H9 (cell line): ENCODE measurements around the gene CR1. TPM values are rescaled to one million over a fixed set of nuclear protein-coding genes. Genes with fewer than 3 reads are reported as not detected.
"Not testable (repeated sequence)": the region's sequence is repeated elsewhere in the genome, so short reads cannot be mapped to it uniquely, and the experiment has no call there.

Source experiments
- DNase-seq: peaks from one replicate; pipeline ENCODE4 v3.0.0-alpha.2; 2017
- H2AFZ ChIP-seq: one replicate; pipeline ENCODE4 v1.6.1; 2013; ENCODE audit warnings: mild to moderate bottlenecking, low read length, control low read depth, moderate library complexity
- H2AK5ac ChIP-seq: 2 replicates; pipeline ENCODE4 v1.6.1; 2013; ENCODE audit warnings: low read length, control low read depth, mixed read lengths; ENCODE audit not compliant: insufficient read length
- H2BK120ac ChIP-seq: one replicate; pipeline ENCODE4 v1.6.1; 2013; ENCODE audit warnings: low read depth, mild to moderate bottlenecking, low read length, control low read depth, inconsistent platforms; ENCODE audit not compliant: poor library complexity, severe bottlenecking
- H2BK12ac ChIP-seq: 2 replicates; pipeline ENCODE4 v1.6.1; 2013; ENCODE audit warnings: low read length, control low read depth, mixed read lengths, low read depth; ENCODE audit not compliant: insufficient read length
- H2BK15ac ChIP-seq: 2 replicates; pipeline ENCODE4 v1.6.1; 2013; ENCODE audit warnings: low read depth, low read length, control low read depth
- H2BK20ac ChIP-seq: one replicate; pipeline ENCODE4 v1.6.1; 2013; ENCODE audit warnings: low read depth, mild to moderate bottlenecking, low read length, control low read depth, inconsistent platforms; ENCODE audit not compliant: poor library complexity, severe bottlenecking
- H2BK5ac ChIP-seq: 2 replicates; pipeline ENCODE4 v1.6.1; 2013; ENCODE audit warnings: low read length, control low read depth, mixed read lengths; ENCODE audit not compliant: insufficient read length
- H3K14ac ChIP-seq: 2 replicates; pipeline ENCODE4 v1.6.1; 2013; ENCODE audit warnings: low read length, control low read depth; ENCODE audit not compliant: insufficient read depth
- H3K18ac ChIP-seq: 2 replicates; pipeline ENCODE4 v1.6.1; 2013; ENCODE audit warnings: low read depth, mild to moderate bottlenecking, mixed read lengths, low read length, control low read depth; ENCODE audit not compliant: insufficient read length
- H3K23ac ChIP-seq: 2 replicates; pipeline ENCODE4 v1.6.1; 2013; ENCODE audit warnings: low read length, control low read depth, mixed read lengths, low read depth; ENCODE audit not compliant: insufficient read length
- H3K23me2 ChIP-seq: 2 replicates; pipeline ENCODE4 v1.6.1; 2013; ENCODE audit warnings: low read depth, mild to moderate bottlenecking, mixed read lengths, low read length, control low read depth; ENCODE audit not compliant: insufficient read length, poor library complexity, severe bottlenecking
- H3K27ac ChIP-seq: 2 replicates; pipeline ENCODE4 v1.5.1; 2013; ENCODE audit warnings: low read length, control low read depth, mixed read lengths, low read depth; ENCODE audit not compliant: insufficient read length
- H3K27me3 ChIP-seq: 2 replicates; pipeline ENCODE4 v1.6.1; 2013; ENCODE audit warnings: low read length, control low read depth, inconsistent platforms; ENCODE audit not compliant: insufficient read depth
- H3K4ac ChIP-seq: 2 replicates; pipeline ENCODE4 v1.6.1; 2013; ENCODE audit warnings: low read depth, mild to moderate bottlenecking, control low read depth, inconsistent platforms, low read length, moderate library complexity
- H3K4me1 ChIP-seq: 2 replicates; pipeline ENCODE4 v1.6.1; 2013; ENCODE audit warnings: low read length, control low read depth, inconsistent platforms; ENCODE audit not compliant: insufficient read depth
- H3K4me2 ChIP-seq: 2 replicates; pipeline ENCODE4 v1.6.1; 2013; ENCODE audit warnings: low read length, control low read depth, mixed read lengths; ENCODE audit not compliant: insufficient read length, insufficient read depth
- H3K56ac ChIP-seq: 2 replicates; pipeline ENCODE4 v1.6.1; 2013; ENCODE audit warnings: low read depth, mild to moderate bottlenecking, mixed read lengths, low read length, control low read depth; ENCODE audit not compliant: insufficient read length
- H3K79me1 ChIP-seq: 2 replicates; pipeline ENCODE4 v1.6.1; 2013; ENCODE audit warnings: low read depth, mild to moderate bottlenecking, moderate library complexity, low read length, control low read depth, inconsistent platforms; ENCODE audit not compliant: insufficient read depth, poor library complexity, severe bottlenecking
- H3K79me2 ChIP-seq: 2 replicates; pipeline ENCODE4 v1.6.1; 2013; ENCODE audit warnings: low read length, control low read depth, inconsistent platforms; ENCODE audit not compliant: insufficient read depth
- H3K9ac ChIP-seq: 2 replicates; pipeline ENCODE4 v1.6.1; 2013; ENCODE audit warnings: low read length, control low read depth, mixed read lengths; ENCODE audit not compliant: insufficient read length; ENCODE audit errors: extremely low read depth
- H3K9me3 ChIP-seq: one replicate; pipeline ENCODE4 v1.6.1; 2013; ENCODE audit warnings: low read depth, low read length, inconsistent platforms; ENCODE audit not compliant: control insufficient read depth
- H3T11ph ChIP-seq: one replicate; pipeline ENCODE4 v1.6.1; 2013; ENCODE audit warnings: mild to moderate bottlenecking, low read length, control low read depth, inconsistent platforms
- H4K20me1 ChIP-seq: one replicate; pipeline ENCODE4 v1.6.1; 2013; ENCODE audit not compliant: control insufficient read depth, insufficient read length, insufficient read depth
- H4K5ac ChIP-seq: 2 replicates; pipeline ENCODE4 v1.6.1; 2013; ENCODE audit warnings: low read depth, mild to moderate bottlenecking, mixed read lengths, low read length, control low read depth; ENCODE audit not compliant: insufficient read length
- H4K8ac ChIP-seq: replicated peaks from 2 replicates; pipeline ENCODE4 v1.6.1; 2013; ENCODE audit warnings: low read length, control low read depth, mixed read lengths, low read depth; ENCODE audit not compliant: insufficient read length
- H4K91ac ChIP-seq: 2 replicates; pipeline ENCODE4 v1.6.1; 2013; ENCODE audit warnings: low read depth, mild to moderate bottlenecking, moderate library complexity, mixed read lengths, low read length, control low read depth; ENCODE audit not compliant: insufficient read length
- H3K27ac Mint-ChIP-seq, 3 experiments: 2 replicates in 2 of 3; 3 replicates in 1 of 3; pipeline ENCODE4 v1.8.0; 2020 to 2021; ENCODE audit warnings: mixed read lengths in 3 of 3, mild to moderate bottlenecking in 1 of 3, moderate library complexity in 1 of 3
- H3K27me3 Mint-ChIP-seq: 2 replicates; pipeline ENCODE4 v1.8.0; 2021; ENCODE audit warnings: low read depth, mild to moderate bottlenecking, moderate library complexity, mixed read lengths
- H3K36me3 Mint-ChIP-seq, 3 experiments: 2 replicates in 2 of 3; 3 replicates in 1 of 3; pipeline ENCODE4 v1.8.0; 2020 to 2021; ENCODE audit warnings: low read depth in 3 of 3, mixed read lengths in 3 of 3; ENCODE audit not compliant: insufficient read depth in 1 of 3
- H3K4me1 Mint-ChIP-seq, 2 experiments: 2 replicates each; pipeline ENCODE4 v1.8.0; 2020; ENCODE audit warnings: mixed read lengths in 2 of 2
- H3K4me3 Mint-ChIP-seq, 2 experiments: 2 replicates in 1 of 2; 3 replicates in 1 of 2; pipeline ENCODE4 v1.8.0; 2020 to 2021; ENCODE audit warnings: mild to moderate bottlenecking in 2 of 2, mixed read lengths in 2 of 2, moderate library complexity in 1 of 2
- H3K9me3 Mint-ChIP-seq, 2 experiments: 2 replicates in 1 of 2; 3 replicates in 1 of 2; pipeline ENCODE4 v1.8.0; 2020; ENCODE audit warnings: mild to moderate bottlenecking in 2 of 2, mixed read lengths in 2 of 2, moderate library complexity in 1 of 2
- WGBS: extraction: QIAGEN DNeasy Blood & Tissue Kit; methylation state at CpG from one replicate; pipeline ENCODE4 v1.1.7; 2013; ENCODE audit warnings: missing lambda C conversion rate, low lambda C conversion rate, mixed read lengths; ENCODE audit not compliant: insufficient read length; ENCODE audit errors: extremely low coverage; 5-methylcytosine and 5-hydroxymethylcytosine counted together
- total RNA-seq: library from RNA; stranded (reverse); gene quantifications from 2 replicates; pipeline ENCODE4 v1.2.1, GENCODE V29; 2021
- TF ChIP-seq, protein P1 (sequence below): fragments of 200-600 bp; sonication (generic); conservative IDR thresholded peaks from 3 replicates; pipeline ENCODE4 v1.8.0; 2021; ENCODE audit warnings: antibody characterized with exemption, mild to moderate bottlenecking

CR1 gene
- total RNA-seq, 1 experiment from 2014 or later: 0.04 TPM

DNA sequence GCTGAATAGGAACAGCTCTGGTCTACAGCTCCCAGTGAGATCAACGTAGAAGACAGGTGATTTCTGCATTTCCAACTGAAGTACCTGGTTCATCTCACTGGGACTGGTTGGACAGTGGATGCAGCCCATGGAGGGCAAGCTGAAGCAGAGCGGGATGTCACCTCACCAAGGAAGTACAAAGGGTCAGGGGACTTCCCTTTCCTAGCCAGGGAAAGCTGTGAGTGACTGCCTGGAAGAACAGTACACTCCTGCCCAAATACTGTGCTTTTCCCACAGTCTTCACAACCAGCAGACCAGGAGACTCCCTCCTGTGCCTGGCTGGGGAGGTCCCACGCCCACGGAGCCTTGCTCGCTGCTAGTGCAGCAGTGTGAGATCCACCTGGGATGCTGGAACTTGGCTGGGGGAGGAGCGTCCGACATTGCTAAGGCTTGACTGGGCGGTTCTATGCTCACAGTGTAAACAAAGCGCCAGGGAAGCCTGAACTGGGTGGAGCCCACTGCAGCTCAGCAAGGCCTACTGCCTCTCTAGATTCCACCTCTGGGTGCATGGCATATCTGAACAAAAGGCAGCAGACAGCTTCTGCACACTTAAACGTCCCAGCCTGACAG, 163.7 kb downstream of the CR1 start:
- H3K4me1 ChIP-seq: no peaks in the 10 kb centered on the region; the same call in 1 of the 2 replicates
- H2BK20ac ChIP-seq: no peak overlapping the region
- H2BK120ac ChIP-seq: no peak overlapping the region
- H4K5ac ChIP-seq: no peak overlapping the region
- H3K18ac ChIP-seq: no peak overlapping the region
- H3K27ac ChIP-seq: no peak overlapping the region
- H3K27me3 ChIP-seq: no peaks in the 10 kb centered on the region
- TF ChIP-seq, protein P1, sequence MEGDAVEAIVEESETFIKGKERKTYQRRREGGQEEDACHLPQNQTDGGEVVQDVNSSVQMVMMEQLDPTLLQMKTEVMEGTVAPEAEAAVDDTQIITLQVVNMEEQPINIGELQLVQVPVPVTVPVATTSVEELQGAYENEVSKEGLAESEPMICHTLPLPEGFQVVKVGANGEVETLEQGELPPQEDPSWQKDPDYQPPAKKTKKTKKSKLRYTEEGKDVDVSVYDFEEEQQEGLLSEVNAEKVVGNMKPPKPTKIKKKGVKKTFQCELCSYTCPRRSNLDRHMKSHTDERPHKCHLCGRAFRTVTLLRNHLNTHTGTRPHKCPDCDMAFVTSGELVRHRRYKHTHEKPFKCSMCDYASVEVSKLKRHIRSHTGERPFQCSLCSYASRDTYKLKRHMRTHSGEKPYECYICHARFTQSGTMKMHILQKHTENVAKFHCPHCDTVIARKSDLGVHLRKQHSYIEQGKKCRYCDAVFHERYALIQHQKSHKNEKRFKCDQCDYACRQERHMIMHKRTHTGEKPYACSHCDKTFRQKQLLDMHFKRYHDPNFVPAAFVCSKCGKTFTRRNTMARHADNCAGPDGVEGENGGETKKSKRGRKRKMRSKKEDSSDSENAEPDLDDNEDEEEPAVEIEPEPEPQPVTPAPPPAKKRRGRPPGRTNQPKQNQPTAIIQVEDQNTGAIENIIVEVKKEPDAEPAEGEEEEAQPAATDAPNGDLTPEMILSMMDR: no peak
- H2AK5ac ChIP-seq: no peak overlapping the region
- no peaks in the 10 kb centered on the region for H3K79me1 ChIP-seq
- H3K56ac ChIP-seq: no peak overlapping the region
- no peaks in the 10 kb centered on the region for H3K9me3 ChIP-seq
- H3K4me3 Mint-ChIP-seq: no peak overlapping the region
- no peak overlapping the region for H2BK5ac ChIP-seq
- H2BK12ac ChIP-seq: no peak overlapping the region
- H3K23me2 ChIP-seq: no peaks in the 10 kb centered on the region
- no peaks in the 10 kb centered on the region; a peak in 1 of 4 replicates for H3K4me1 Mint-ChIP-seq
- no peak overlapping the region for H3T11ph ChIP-seq
- H3K9me3 Mint-ChIP-seq: peaks cover 27 to 28% of the 10 kb centered on the region in 2 experiments
- no peak overlapping the region for H3K14ac ChIP-seq
- no peak overlapping the region for H2BK15ac ChIP-seq
- peaks cover 12 to 26% (median 25%) of the 10 kb centered on the region in 3 experiments for H3K36me3 Mint-ChIP-seq
- H3K79me2 ChIP-seq: no peaks in the 10 kb centered on the region
- DNase-seq: no peak
- H3K9ac ChIP-seq: no peak overlapping the region
- H3K23ac ChIP-seq: no peak overlapping the region
- H3K4ac ChIP-seq: no peak overlapping the region
- no peak overlapping the region for H4K91ac ChIP-seq
- H4K8ac ChIP-seq: no peak overlapping the region
- no CpG with 5 or more reads among the region's 10 CpGs for WGBS
- no peak overlapping the region for H2AFZ ChIP-seq
- no peak overlapping the region for H3K4me2 ChIP-seq
- H3K27ac Mint-ChIP-seq: no peak overlapping the region
- H3K27me3 Mint-ChIP-seq: no peaks in the 10 kb centered on the region; the same call in none of the 2 replicates
- no peaks in the 10 kb centered on the region for H4K20me1 ChIP-seq

DNA sequence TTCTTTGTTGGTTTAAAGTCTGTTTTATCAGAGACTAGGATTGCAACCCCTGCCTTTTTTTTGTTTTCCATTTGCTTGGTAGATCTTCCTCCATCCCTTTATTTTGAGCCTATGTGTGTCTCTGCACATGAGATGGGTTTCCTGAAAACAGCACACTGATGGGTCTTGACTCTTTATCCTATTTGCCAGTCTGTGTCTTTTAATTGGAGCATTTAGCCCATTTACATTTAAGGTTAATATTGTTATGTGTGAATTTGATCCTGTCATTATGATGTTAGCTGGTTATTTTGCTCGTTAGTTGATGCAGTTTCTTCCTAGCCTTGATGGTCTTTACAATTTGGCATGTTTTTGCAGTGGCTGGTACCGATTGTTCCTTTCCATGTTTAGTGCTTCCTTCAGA, 165.5 kb downstream of the CR1 start:
- H3K27me3 ChIP-seq, H3K4me1 Mint-ChIP-seq, H2BK5ac ChIP-seq, H3K4me1 ChIP-seq, H3K4me2 ChIP-seq, H2AK5ac ChIP-seq, H3K18ac ChIP-seq, H2BK12ac ChIP-seq, H2BK120ac ChIP-seq, H2BK15ac ChIP-seq, H3K4ac ChIP-seq, H2BK20ac ChIP-seq, H3K79me2 ChIP-seq, H4K91ac ChIP-seq, DNase-seq, H4K8ac ChIP-seq, H3K56ac ChIP-seq, H3K14ac ChIP-seq, H3K4me3 Mint-ChIP-seq, H3K27me3 Mint-ChIP-seq, H3K27ac ChIP-seq, H4K20me1 ChIP-seq, H2AFZ ChIP-seq, H4K5ac ChIP-seq, H3T11ph ChIP-seq, H3K9ac ChIP-seq, H3K23me2 ChIP-seq, H3K27ac Mint-ChIP-seq, H3K79me1 ChIP-seq, H3K23ac ChIP-seq: not testable (repeated sequence)
- peaks cover 12% of the 10 kb centered on the region for H3K9me3 ChIP-seq
- H3K36me3 Mint-ChIP-seq: peaks cover 12 to 36% (median 26%) of the 10 kb centered on the region in 3 experiments
- no CpG with 5 or more reads among the region's 2 CpGs for WGBS
- peaks cover 33 to 40% of the 10 kb centered on the region in 2 experiments for H3K9me3 Mint-ChIP-seq
